SK-N-SH (cell line): Measurements from ENCODE around the gene VCP. TPM values are rescaled to one million over a fixed set of nuclear protein-coding genes. Genes with fewer than 3 reads are reported as not detected.

Source experiments
- CTCF ChIA-PET: fragments of 300-600, 350-600 bp; formaldehyde crosslinking; extraction: SDS; loops from one replicate; lab custom pipeline; 2021; lab: Yijun Ruan, JAX
- POLR2A ChIA-PET: fragments of 350-600 bp; sonication (Branson Sonifier 250); formaldehyde crosslinking; extraction: SDS; loops from one replicate; lab custom pipeline; 2020; ENCODE audit warnings: antibody characterized with exemption, inconsistent platforms; lab: Yijun Ruan, JAX
- DNase-seq: peaks from one replicate; pipeline ENCODE4 v3.0.0; 2012
- H2AFZ ChIP-seq: fragments of 200-600 bp; sonication (generic); 2 replicates; pipeline ENCODE4 v1.8.1; 2016; ENCODE audit warnings: antibody characterized with exemption, mild to moderate bottlenecking, low read depth
- H3F3A ChIP-seq: fragments of 200-600 bp; sonication (generic); replicated peaks from 2 replicates; pipeline ENCODE3; 2016; ENCODE audit warnings: antibody characterized with exemption, mild to moderate bottlenecking; ENCODE audit not compliant: insufficient read depth
- H3K27ac ChIP-seq, 2 experiments: fragments of 200-500 bp in 1 of 2; fragments of 200-600 bp in 1 of 2; sonication (Bioruptor generic) in 1 of 2; sonication (generic), shearing (Covaris generic) in 1 of 2; 2 replicates each; pipeline versions ENCODE4 v1.5.1 to v1.6.1; 2014 to 2016; ENCODE audit warnings: low read depth in 2 of 2, inconsistent platforms in 1 of 2, low read length in 1 of 2, mild to moderate bottlenecking in 1 of 2, mixed read lengths in 1 of 2
- H3K27me3 ChIP-seq: fragments of 200-600 bp; sonication (generic), shearing (Covaris generic); 2 replicates; pipeline ENCODE4 v1.6.1; 2016; ENCODE audit warnings: mixed run types; ENCODE audit not compliant: insufficient read depth
- H3K36me3 ChIP-seq, 2 experiments: fragments of 200-500 bp in 1 of 2; fragments of 200-600 bp in 1 of 2; sonication (Bioruptor generic) in 1 of 2; sonication (generic) in 1 of 2; replicated peaks in 1 of 2; 2 replicates each; pipeline versions ENCODE3 to v1.5.1; 2014 to 2016; ENCODE audit warnings: low read length in 1 of 2, mild to moderate bottlenecking in 1 of 2; ENCODE audit not compliant: insufficient read depth in 2 of 2, control insufficient read depth in 1 of 2
- H3K4me1 ChIP-seq, 2 experiments: fragments of 200-500 bp in 1 of 2; fragments of 200-600 bp in 1 of 2; sonication (Bioruptor generic) in 1 of 2; sonication (generic), shearing (Covaris generic) in 1 of 2; 2 replicates each; pipeline versions ENCODE4 v1.5.1 to v1.6.1; 2014 to 2016; ENCODE audit warnings: low read depth in 1 of 2, low read length in 1 of 2, mixed run types in 1 of 2; ENCODE audit not compliant: insufficient read depth in 2 of 2, control insufficient read depth in 1 of 2
- H3K4me2 ChIP-seq: fragments of 200-600 bp; sonication (generic), shearing (Covaris generic); 2 replicates; pipeline ENCODE4 v1.6.1; 2017; ENCODE audit warnings: mixed run types
- H3K4me3 ChIP-seq, 2 experiments: fragments of 200-500 bp in 1 of 2; fragments of 200-600 bp in 1 of 2; sonication (Bioruptor generic) in 1 of 2; sonication (generic), shearing (Covaris generic) in 1 of 2; 2 replicates each; pipeline versions ENCODE4 v1.5.1 to v1.8.1; 2014 to 2016; ENCODE audit warnings: low read depth in 2 of 2, inconsistent platforms in 1 of 2, low read length in 1 of 2, mild to moderate bottlenecking in 1 of 2, mixed read lengths in 1 of 2, moderate library complexity in 1 of 2
- H3K79me2 ChIP-seq: fragments of 200-600 bp; sonication (generic); 2 replicates; pipeline ENCODE4 v1.8.1; 2017; ENCODE audit warnings: mild to moderate bottlenecking; ENCODE audit not compliant: insufficient read depth
- H3K9ac ChIP-seq: fragments of 200-600 bp; sonication (generic); 2 replicates; pipeline ENCODE4 v1.6.1; 2017; ENCODE audit warnings: mixed run types
- H3K9me2 ChIP-seq: fragments of 200-600 bp; sonication (generic); 2 replicates; pipeline ENCODE4 v1.6.1; 2017; ENCODE audit warnings: mixed run types
- H3K9me3 ChIP-seq: fragments of 200-600 bp; sonication (generic); 2 replicates; pipeline ENCODE4 v1.6.1; 2017; ENCODE audit warnings: mixed run types, mild to moderate bottlenecking, moderate library complexity
- H4K20me1 ChIP-seq: fragments of 200-600 bp; sonication (generic); 2 replicates; pipeline ENCODE4 v1.6.1; 2017; ENCODE audit warnings: mild to moderate bottlenecking, mixed run types; ENCODE audit not compliant: insufficient read depth
- ELF1 ChIP-seq: IDR thresholded peaks from 2 replicates; pipeline ENCODE4 v1.4.0; 2012
- EP300 ChIP-seq, 2 experiments: IDR thresholded peaks; 2 replicates each; pipeline versions ENCODE4 v1.4.0 to v1.6.1; 2012; ENCODE audit warnings: borderline replicate concordance in 1 of 2, low read depth in 1 of 2, low read length in 1 of 2
- EZH2phosphoT487 ChIP-seq: fragments of 200-600 bp; sonication (generic); IDR thresholded peaks from 2 replicates; pipeline ENCODE4 v1.6.1; 2017; ENCODE audit warnings: low read depth, mixed run types, mild to moderate bottlenecking, antibody characterized with exemption, moderate library complexity, borderline replicate concordance
- FOSL2 ChIP-seq: IDR thresholded peaks from 2 replicates; pipeline ENCODE4 v1.4.0; 2012; ENCODE audit warnings: low read depth, mild to moderate bottlenecking, moderate library complexity, borderline replicate concordance
- FOXJ3 ChIP-seq: sonication (generic); formaldehyde crosslinking; IDR thresholded peaks from 2 replicates; pipeline ENCODE4 v1.5.1; 2020; ENCODE audit warnings: mild to moderate bottlenecking, missing genetic modification reagents
- GABPA ChIP-seq: IDR thresholded peaks from 2 replicates; pipeline ENCODE4 v1.4.0; 2012; ENCODE audit warnings: low read depth, mild to moderate bottlenecking
- GATA2 ChIP-seq: sonication (generic); formaldehyde crosslinking; IDR thresholded peaks from 2 replicates; pipeline ENCODE4 v1.5.0; 2020; ENCODE audit warnings: mild to moderate bottlenecking, missing genetic modification reagents
- IRF3 ChIP-seq: fragments of 150-350 bp; IDR thresholded peaks from 2 replicates; pipeline ENCODE4 v1.6.1; 2016; ENCODE audit warnings: mild to moderate bottlenecking, low read depth, low read length
- JUND ChIP-seq: IDR thresholded peaks from 2 replicates; pipeline ENCODE4 v1.4.0; 2012
- MAX ChIP-seq: IDR thresholded peaks from 2 replicates; pipeline ENCODE4 v1.4.0; 2012; ENCODE audit warnings: low read depth
- MEF2A ChIP-seq: IDR thresholded peaks from 2 replicates; pipeline ENCODE4 v1.4.0; 2012; ENCODE audit warnings: low read depth, borderline replicate concordance
- NRF1 ChIP-seq: IDR thresholded peaks from 2 replicates; pipeline ENCODE4 v1.6.1; 2012; ENCODE audit warnings: low read depth, mild to moderate bottlenecking, low read length
- PBX3 ChIP-seq: IDR thresholded peaks from 2 replicates; pipeline ENCODE4; 2012
- POLR2AphosphoS5 ChIP-seq: IDR thresholded peaks from 2 replicates; pipeline ENCODE4 v1.6.1; 2012; ENCODE audit warnings: low read depth, low read length
- RAD21 ChIP-seq: IDR thresholded peaks from 2 replicates; pipeline ENCODE4 v1.6.1; 2012; ENCODE audit warnings: mild to moderate bottlenecking, low read length
- RCOR1 ChIP-seq: fragments of 150-350 bp; IDR thresholded peaks from 2 replicates; pipeline ENCODE4 v1.6.1; 2017; ENCODE audit warnings: antibody characterized with exemption, low read length
- RFX5 ChIP-seq: IDR thresholded peaks from 2 replicates; pipeline ENCODE4 v1.6.1; 2012; ENCODE audit warnings: mild to moderate bottlenecking, improper control_type of control experiment, low read length
- RXRA ChIP-seq: IDR thresholded peaks from 2 replicates; pipeline ENCODE4 v1.4.0; 2012; ENCODE audit warnings: low read depth, mild to moderate bottlenecking, borderline replicate concordance
- TAF1 ChIP-seq: IDR thresholded peaks from 2 replicates; pipeline ENCODE4 v1.6.1; 2012; ENCODE audit warnings: low read depth, mild to moderate bottlenecking, low read length, moderate library complexity, borderline replicate concordance
- TEAD4 ChIP-seq: IDR thresholded peaks from 2 replicates; pipeline ENCODE4 v1.4.0; 2012; ENCODE audit warnings: mild to moderate bottlenecking, borderline replicate concordance; ENCODE audit not compliant: insufficient read depth
- USF1 ChIP-seq: IDR thresholded peaks from 2 replicates; pipeline ENCODE4 v1.4.0; 2012; ENCODE audit warnings: low read depth, borderline replicate concordance
- USF2 ChIP-seq: fragments of 150-350 bp; IDR thresholded peaks from 2 replicates; pipeline ENCODE4 v1.6.1; 2017; ENCODE audit warnings: antibody characterized with exemption, low read length, low read depth, borderline replicate concordance
- ZBTB33 ChIP-seq: IDR thresholded peaks from 2 replicates; pipeline ENCODE4 v1.4.0; 2012; ENCODE audit warnings: low read depth, borderline replicate concordance
- WGBS: methylation state at CpG from one replicate; pipeline ENCODE4 v1.1.6; 2017; ENCODE audit warnings: low lambda C conversion rate; 5-methylcytosine and 5-hydroxymethylcytosine counted together
- polyA plus RNA-seq, 3 experiments: library from polyadenylated mRNA; depleted of rRNA; stranded (reverse); fragments of >200 nt; gene quantifications; 2 replicates each; pipeline ENCODE4 v1.2.3, GENCODE V29; 2012

The VCP gene
- polyA plus RNA-seq, 1 of the 3 experiments (the other 2 are of a cell fraction): 238 TPM

- H3K4me3 ChIP-seq: peak within 1 kb of the TSS; percentile 84 to 99
- H3F3A ChIP-seq: peaks cover 9% of the 10 kb centered on the region
- CTCF ChIA-PET: interaction anchor here (0.7 to 7.4 kb wide), 30 partner anchors 9 to 461 kb away, joined by 3 to 55 read pairs (median 4); partner anchors contain the start of genes ATOSB, DNAJB5, FANCG and VCP
- peak within 1 kb of the TSS; percentile 99 for H3K4me2 ChIP-seq
- peaks cover 20 to 45% of the 10 kb centered on the region in 2 experiments for H3K36me3 ChIP-seq
- H3K9ac ChIP-seq: peak within 1 kb of the TSS; percentile 99
- WGBS: 2% methylated on average over 37 of the region's 53 CpGs
- H3K27me3 ChIP-seq: no peaks in the 10 kb centered on the region
- H3K27ac ChIP-seq: peak within 1 kb of the TSS; percentile 95 to 96
- DNase-seq: peak; percentile 92
- H3K9me3 ChIP-seq: no peaks in the 10 kb centered on the region
- POLR2A ChIA-PET: interaction anchor here (0.7 to 1.4 kb wide), 3 partner anchors 16 to 562 kb away, joined by 3 to 8 read pairs (median 6); partner anchors contain the start of genes CCDC107, FANCG and VCP
- H3K9me2 ChIP-seq: no peaks in the 10 kb centered on the region
- peaks cover 5 to 11% of the 10 kb centered on the region in 2 experiments; a peak in 1 of 4 replicates for H3K4me1 ChIP-seq
- peaks cover 15% of the 10 kb centered on the region; the same call in 1 of the 2 replicates for H3K79me2 ChIP-seq
- H4K20me1 ChIP-seq: no peaks in the 10 kb centered on the region
- peak within 1 kb of the TSS; percentile 98 for H2AFZ ChIP-seq
- TF ChIP-seq ELF1 (peak; percentile 96), GABPA (peak; percentile 82), JUND (no peak), USF1 (no peak), TAF1 (peak; percentile 76; the same call in 1 of the 2 replicates), EZH2phosphoT487 (no peak), ZBTB33 (0 out of 2 replicates have a peak, but pooled peaks have one; percentile 28), RCOR1 (no peak; the same call in 1 of the 2 replicates), EP300 (IDR thresholded peaks at IDR 0.05; ENCODE audit: borderline replicate concordance in 1 of 2, low read depth in 1 of 2, low read length in 1 of 2) (no peak; a peak in 1 of 4 replicates), PBX3 (no peak), USF2 (no peak), FOXJ3 (0 out of 2 replicates have a peak, but pooled peaks have one; percentile 66), MEF2A (no peak), IRF3 (no peak), RFX5 (no peak), MAX (peak; percentile 79), TEAD4 (no peak), RAD21 (peak; percentile 63), GATA2 (CRISPR knock-in tag) (0 out of 2 replicates have a peak, but pooled peaks have one; percentile 3), FOSL2 (no peak; the same call in 1 of the 2 replicates), POLR2AphosphoS5 (peak; percentile 60), RXRA (no peak), NRF1 (no peak)
These were observed 23.8 kb upstream of the VCP start, which contains the start of gene PIGO for GRCh38 chr9:35096035-35096849. Gene PIGO, minus strand, starts transcription at chr9:35096591. Its CDS starts 1,026 bp downstream, at chr9:35095565.
